Naive thymus-derived CD4-positive, alpha-beta T cell (primary cell): ENCODE measurements around the gene CHTOP. TPM values are rescaled to one million over a fixed set of nuclear protein-coding genes. Genes with fewer than 3 reads are reported as not detected.
A peak's percentile ranks its signal among the peaks of the same experiment; 100 is the strongest.

ENCODE experiments used
- ATAC-seq: fragments of 150-1000 bp; cut with Tn5 transposase; 2 replicates; pipeline ENCODE4 v1.10.0; 2021; ENCODE audit warnings: mild to moderate bottlenecking, moderate library complexity
- CTCF ChIA-PET: fragments of 350-600 bp; sonication (Branson Sonifier 250); formaldehyde crosslinking; loops from one replicate; lab custom pipeline; 2021; ENCODE audit warnings: antibody characterized with exemption; lab: Charles Lee
- POLR2A ChIA-PET: fragments of 350-600 bp; sonication (Branson Sonifier 250); formaldehyde crosslinking; loops from one replicate; lab custom pipeline; 2021; ENCODE audit warnings: antibody characterized with exemption, inconsistent platforms; lab: Charles Lee
- DNase-seq, 9 donors: peaks; one replicate each; pipeline versions ENCODE4 v3.0.0 to v3.0.0-alpha.2; 2020 to 2022; ENCODE audit warnings: mixed read lengths in 1 of 9
- H3K27ac ChIP-seq: one replicate; pipeline ENCODE4 v1.7.0; 2013; ENCODE audit warnings: mild to moderate bottlenecking, low read depth, low read length, moderate library complexity
- H3K27me3 ChIP-seq, 2 donors: one replicate each; pipeline ENCODE4 v1.7.0; 2013; ENCODE audit warnings: low read length in 2 of 2, mild to moderate bottlenecking in 2 of 2, moderate library complexity in 2 of 2; ENCODE audit not compliant: control insufficient read depth in 2 of 2, insufficient read depth in 2 of 2
- H3K36me3 ChIP-seq, 3 experiments: 1 replicate in 2 of 3; 2 replicates in 1 of 3; pipeline ENCODE4 v1.7.0; 2013; ENCODE audit warnings: low read length in 3 of 3, mild to moderate bottlenecking in 3 of 3, moderate library complexity in 1 of 3; ENCODE audit not compliant: insufficient read depth in 3 of 3, control insufficient read depth in 2 of 3
- H3K4me1 ChIP-seq, 2 donors: one replicate each; pipeline ENCODE4 v1.7.0; 2013; ENCODE audit warnings: low read length in 2 of 2, mild to moderate bottlenecking in 2 of 2, moderate library complexity in 1 of 2; ENCODE audit not compliant: control insufficient read depth in 2 of 2, insufficient read depth in 2 of 2
- H3K4me3 ChIP-seq: 2 replicates; pipeline ENCODE4 v1.7.0; 2013; ENCODE audit warnings: mild to moderate bottlenecking, low read length
- H3K9me3 ChIP-seq, 3 experiments: 1 replicate in 2 of 3; 2 replicates in 1 of 3; pipeline ENCODE4 v1.7.0; 2013; ENCODE audit warnings: low read length in 3 of 3; ENCODE audit not compliant: control insufficient read depth in 2 of 3
- H3K27ac Mint-ChIP-seq, 9 donors: one replicate each; pipeline ENCODE4 v1.8.0; 2020 to 2022; ENCODE audit warnings: mixed read lengths in 9 of 9, mild to moderate bottlenecking in 8 of 9, moderate library complexity in 5 of 9, inconsistent platforms in 2 of 9
- H3K27me3 Mint-ChIP-seq, 5 donors: one replicate each; pipeline ENCODE4 v1.8.0; 2021 to 2022; ENCODE audit warnings: mixed read lengths in 5 of 5, mild to moderate bottlenecking in 1 of 5
- H3K36me3 Mint-ChIP-seq, 5 donors: one replicate each; pipeline ENCODE4 v1.8.0; 2020 to 2022; ENCODE audit warnings: mixed read lengths in 5 of 5, mild to moderate bottlenecking in 3 of 5, inconsistent platforms in 1 of 5
- H3K4me1 Mint-ChIP-seq, 7 donors: one replicate each; pipeline ENCODE4 v1.8.0; 2020 to 2022; ENCODE audit warnings: mixed read lengths in 7 of 7, mild to moderate bottlenecking in 3 of 7, inconsistent platforms in 1 of 7
- H3K4me3 Mint-ChIP-seq, 10 donors: one replicate each; pipeline ENCODE4 v1.8.0; 2020 to 2022; ENCODE audit warnings: mild to moderate bottlenecking in 10 of 10, mixed read lengths in 10 of 10, moderate library complexity in 6 of 10, inconsistent platforms in 2 of 10
- H3K9me3 Mint-ChIP-seq, 11 donors: one replicate each; pipeline ENCODE4 v1.8.0; 2020 to 2022; ENCODE audit warnings: mixed read lengths in 11 of 11, mild to moderate bottlenecking in 4 of 11, inconsistent platforms in 1 of 11, moderate library complexity in 1 of 11
- intact Hi-C, 2 donors: fragments of 100-400 bp; cut with micrococcal nuclease; formaldehyde crosslinking; loops; one replicate each; pipeline ENCODE4 v1.15.1; 2023
- polyA plus RNA-seq, 2 donors: library from polyadenylated mRNA; unstranded; fragments of 300-500 nt; fragmentation: Illumina TruSeq; gene quantifications; one replicate each; pipeline ENCODE4 v1.2.3, GENCODE V29; 2021
- total RNA-seq, 6 experiments: library from RNA in 5 of 6; stranded (reverse) in 5 of 6; gene quantifications; 1 replicate in 5 of 6; 2 replicates in 1 of 6; pipeline ENCODE4 v1.2.3 and lab custom pipeline; 2021 to 2026

Gene CHTOP
- total and polyA plus RNA-seq, 7 experiments from 2014 or later, result 57.4 to 143 (median 101) TPM

DNA sequence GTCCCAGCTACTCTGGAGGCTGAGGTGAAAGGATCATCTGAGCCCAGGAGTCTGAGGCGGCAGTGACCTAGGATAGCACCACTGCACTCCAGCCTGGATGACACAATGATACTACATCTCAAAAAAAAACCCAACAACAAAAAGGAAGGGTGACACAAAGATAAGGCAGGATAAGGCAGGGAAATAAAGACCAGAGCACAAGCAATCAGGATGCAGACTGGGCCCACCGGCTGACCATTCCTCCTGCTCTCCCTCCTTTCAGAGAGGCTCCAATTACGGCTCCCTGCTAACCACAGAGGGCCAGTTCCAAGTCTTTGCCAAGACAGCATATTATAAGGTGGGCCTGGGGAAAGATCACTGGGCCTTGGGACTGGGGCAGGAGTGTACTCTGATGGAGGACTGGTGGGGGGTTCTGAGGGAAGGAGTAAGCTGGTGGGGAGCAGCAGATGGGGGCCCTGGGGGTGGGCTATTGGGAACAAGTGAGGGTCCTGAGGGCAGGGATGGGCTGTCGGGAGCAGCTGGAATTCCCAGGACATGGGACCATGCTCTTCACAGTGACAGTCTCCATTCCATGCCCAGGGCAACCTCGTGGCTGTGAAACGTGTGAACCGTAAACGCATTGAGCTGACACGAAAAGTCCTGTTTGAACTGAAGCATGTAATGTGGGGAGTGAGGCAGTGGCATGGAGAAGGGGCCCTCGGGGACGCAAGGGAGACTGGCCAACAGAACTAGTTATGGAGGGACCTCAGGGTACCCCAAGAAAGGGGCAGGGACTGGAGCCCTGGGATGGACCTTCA, 51.9 kb downstream of the CHTOP start:
- Mint-ChIP-seq H3K27me3 (peaks cover 6 to 33% (median 17%) of the 10 kb centered on the region in 5 donors), H3K4me1 (peaks cover 0 to 9% (median 4%) of the 10 kb centered on the region in 7 donors), H3K36me3 (no peaks in the 10 kb centered on the region), H3K27ac (no peak overlapping the region), H3K4me3 (no peak overlapping the region), H3K9me3 (no peaks in the 10 kb centered on the region)
- Histone ChIP-seq H3K36me3 (no peaks in the 10 kb centered on the region), H3K9me3 (no peaks in the 10 kb centered on the region), H3K27ac (no peak overlapping the region), H3K4me3 (no peak overlapping the region), H3K4me1 (peaks cover 0 to 2% of the 10 kb centered on the region in 2 donors), H3K27me3 (no peaks in the 10 kb centered on the region)
- ChIA-PET POLR2A (no interaction called here), CTCF (no interaction called here)
- intact Hi-C loops, result no loop called here
- no peak for DNase-seq
- no peak for ATAC-seq

- Mint-ChIP-seq H3K27me3 (peaks cover 0 to 22% (median 7%) of the 10 kb centered on the region in 5 donors), H3K27ac (no peak overlapping the region), H3K4me3 (no peak overlapping the region), H3K9me3 (no peaks in the 10 kb centered on the region), H3K36me3 (no peaks in the 10 kb centered on the region), H3K4me1 (peaks cover 0 to 14% (median 10%) of the 10 kb centered on the region in 7 donors)
- DNase-seq (no peak), ATAC-seq (no peak)
- H3K4me1 ChIP-seq, result peaks cover 0 to 7% of the 10 kb centered on the region in 2 donors
- intact Hi-C loops, result no loop called here
- no peaks in the 10 kb centered on the region for H3K27me3 ChIP-seq
- ChIA-PET CTCF (interaction anchor here (0.6 kb wide), 1 partner anchor 16 kb away, joined by 3 read pairs; no protein-coding TSS in a partner anchor), POLR2A (no interaction called here)
- no peaks in the 10 kb centered on the region for H3K36me3 ChIP-seq
- no peak overlapping the region for H3K27ac ChIP-seq
- no peaks in the 10 kb centered on the region for H3K9me3 ChIP-seq
- H3K4me3 ChIP-seq, result no peak overlapping the region
These were observed 53.7 kb downstream of the CHTOP start for GRCh38 chr1:153687346-153688125.

DNA sequence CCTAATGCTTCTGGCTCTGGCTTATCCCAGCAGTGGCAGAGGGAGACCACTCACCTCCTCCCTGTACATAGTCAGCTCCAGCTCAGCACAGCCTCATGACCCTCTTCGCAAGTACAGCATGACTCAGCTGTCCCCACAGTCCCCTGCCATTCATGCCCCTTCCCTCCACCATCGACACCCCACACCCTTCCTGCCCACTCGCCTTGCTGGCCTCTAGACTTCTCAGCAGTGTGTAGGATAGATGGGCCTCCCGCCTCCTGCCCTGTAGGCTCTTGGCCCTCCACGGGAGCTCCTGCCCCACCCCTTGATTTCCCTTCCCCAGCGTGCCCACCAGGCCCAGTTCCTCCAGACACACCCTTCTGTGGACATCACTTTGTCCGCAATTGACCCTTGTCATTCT, 54.4 kb downstream of the CHTOP start:
- peaks cover 0 to 22% (median 7%) of the 10 kb centered on the region in 5 donors for H3K27me3 Mint-ChIP-seq
- no peaks in the 10 kb centered on the region for H3K9me3 Mint-ChIP-seq
- no peaks in the 10 kb centered on the region for H3K9me3 ChIP-seq
- H3K27ac ChIP-seq, result no peak overlapping the region
- intact Hi-C loops, result no loop called here
- H3K4me1 ChIP-seq, result peaks cover 0 to 7% of the 10 kb centered on the region in 2 donors
- no peaks in the 10 kb centered on the region for H3K36me3 Mint-ChIP-seq
- H3K4me3 ChIP-seq, result no peak overlapping the region
- peaks cover 0 to 14% (median 10%) of the 10 kb centered on the region in 7 donors for H3K4me1 Mint-ChIP-seq
- no peaks in the 10 kb centered on the region for H3K27me3 ChIP-seq
- ChIA-PET POLR2A (no interaction called here), CTCF (no interaction called here)
- no peaks in the 10 kb centered on the region for H3K36me3 ChIP-seq
- H3K27ac Mint-ChIP-seq, result no peak overlapping the region
- no peak overlapping the region for H3K4me3 Mint-ChIP-seq
- no peak for ATAC-seq
- no peak for DNase-seq

GRCh38 chr1:153688736-153689328, 55.0 kb downstream of the CHTOP start:
- ChIA-PET POLR2A (no interaction called here), CTCF (no interaction called here)
- DNase-seq, result no peak
- no peaks in the 10 kb centered on the region for H3K9me3 ChIP-seq
- H3K4me3 ChIP-seq, result no peak overlapping the region
- H3K4me1 Mint-ChIP-seq, result peaks cover 0 to 14% (median 10%) of the 10 kb centered on the region in 7 donors
- H3K4me1 ChIP-seq, result peaks cover 0 to 7% of the 10 kb centered on the region in 2 donors
- no peaks in the 10 kb centered on the region for H3K27me3 ChIP-seq
- H3K27ac Mint-ChIP-seq, result peak overlapping the region in 3 of 9 donors; percentile 1 to 41 (median 34)
- intact Hi-C loops, result no loop called here
- H3K36me3 ChIP-seq, result no peaks in the 10 kb centered on the region
- no peaks in the 10 kb centered on the region for H3K9me3 Mint-ChIP-seq
- H3K27ac ChIP-seq, result no peak overlapping the region
- no peaks in the 10 kb centered on the region for H3K36me3 Mint-ChIP-seq
- H3K4me3 Mint-ChIP-seq, result no peak overlapping the region
- no peak for ATAC-seq
- H3K27me3 Mint-ChIP-seq, result peaks cover 0 to 17% (median 4%) of the 10 kb centered on the region in 5 donors

DNA sequence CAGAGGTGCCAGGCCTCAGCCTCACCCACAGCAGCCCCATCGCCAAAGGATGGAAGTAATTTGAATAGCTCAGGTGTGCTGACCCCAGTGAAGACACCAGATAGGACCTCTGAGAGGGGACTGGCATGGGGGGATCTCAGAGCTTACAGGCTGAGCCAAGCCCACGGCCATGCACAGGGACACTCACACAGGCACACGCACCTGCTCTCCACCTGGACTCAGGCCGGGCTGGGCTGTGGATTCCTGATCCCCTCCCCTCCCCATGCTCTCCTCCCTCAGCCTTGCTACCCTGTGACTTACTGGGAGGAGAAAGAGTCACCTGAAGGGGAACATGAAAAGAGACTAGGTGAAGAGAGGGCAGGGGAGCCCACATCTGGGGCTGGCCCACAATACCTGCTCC, 59.6 kb downstream of the CHTOP start:
- H3K9me3 ChIP-seq, result no peaks in the 10 kb centered on the region
- ChIA-PET POLR2A (no interaction called here), CTCF (no interaction called here)
- peaks cover 0 to 7% of the 10 kb centered on the region in 2 donors for H3K4me1 ChIP-seq
- H3K4me3 ChIP-seq, result no peak overlapping the region
- Mint-ChIP-seq H3K4me1 (peaks cover 0 to 15% (median 10%) of the 10 kb centered on the region in 7 donors), H3K27me3 (peaks cover 0 to 4% (median 0%) of the 10 kb centered on the region in 5 donors), H3K9me3 (no peaks in the 10 kb centered on the region), H3K27ac (no peak overlapping the region), H3K4me3 (no peak overlapping the region), H3K36me3 (no peaks in the 10 kb centered on the region)
- ATAC-seq, result no peak
- H3K27ac ChIP-seq, result no peak overlapping the region
- H3K27me3 ChIP-seq, result no peaks in the 10 kb centered on the region
- H3K36me3 ChIP-seq, result no peaks in the 10 kb centered on the region
- no peak for DNase-seq
- intact Hi-C loops, result no loop called here
